Liver (tissue), 9 donors: ENCODE data around the gene IGSF3. TPM values are rescaled to one million over a fixed set of nuclear protein-coding genes. Genes with fewer than 3 reads are reported as not detected.

Experiments used
- DNase-seq: peaks from one replicate; pipeline ENCODE4 v3.0.0-alpha.2; 2017; ENCODE audit warnings: low spot score
- H3K27ac ChIP-seq, 2 donors: one replicate each; pipeline ENCODE4 v1.7.0; 2013; ENCODE audit warnings: inconsistent platforms in 2 of 2, low read length in 2 of 2, control low read depth in 1 of 2, low read depth in 1 of 2, mild to moderate bottlenecking in 1 of 2
- H3K27me3 ChIP-seq, 4 donors: one replicate each; pipeline versions ENCODE4 v1.6.1 to v1.7.0; 2013; ENCODE audit warnings: low read length in 3 of 4, inconsistent platforms in 1 of 4, mild to moderate bottlenecking in 1 of 4, moderate library complexity in 1 of 4; ENCODE audit not compliant: control insufficient read depth in 4 of 4, insufficient read depth in 4 of 4
- H3K36me3 ChIP-seq, 4 donors: one replicate each; pipeline versions ENCODE4 v1.6.1 to v1.7.0; 2013; ENCODE audit warnings: low read length in 3 of 4, mild to moderate bottlenecking in 3 of 4, low read depth in 1 of 4, moderate library complexity in 1 of 4; ENCODE audit not compliant: control insufficient read depth in 4 of 4, insufficient read depth in 3 of 4
- H3K4me1 ChIP-seq, 4 donors: one replicate each; pipeline versions ENCODE4 v1.6.1 to v1.7.0; 2013; ENCODE audit warnings: low read length in 3 of 4, mild to moderate bottlenecking in 3 of 4, moderate library complexity in 1 of 4; ENCODE audit not compliant: control insufficient read depth in 4 of 4, insufficient read depth in 4 of 4
- H3K4me3 ChIP-seq, 3 donors: one replicate each; pipeline versions ENCODE4 v1.6.1 to v1.7.0; 2013; ENCODE audit warnings: low read length in 3 of 3, control low read depth in 1 of 3, low read depth in 1 of 3, mild to moderate bottlenecking in 1 of 3
- H3K9ac ChIP-seq, 2 donors: one replicate each; pipeline ENCODE4 v1.7.0; 2013; ENCODE audit warnings: low read length in 2 of 2, mild to moderate bottlenecking in 2 of 2, moderate library complexity in 2 of 2, control low read depth in 1 of 2, low read depth in 1 of 2
- H3K9me3 ChIP-seq, 4 donors: one replicate each; pipeline versions ENCODE4 v1.6.1 to v1.7.0; 2013; ENCODE audit warnings: low read length in 3 of 4; ENCODE audit not compliant: control insufficient read depth in 4 of 4
- EGR1 ChIP-seq, 2 donors: IDR thresholded peaks; 2 replicates each; pipeline ENCODE4 v1.6.1; 2016 to 2018; ENCODE audit warnings: antibody characterized with exemption in 2 of 2, low read depth in 2 of 2
- FOXA1 ChIP-seq: IDR thresholded peaks from 2 replicates; pipeline ENCODE4 v1.6.1; 2016; ENCODE audit warnings: antibody characterized with exemption
- GABPA ChIP-seq, 2 donors: IDR thresholded peaks in 1 of 2; conservative IDR thresholded peaks in 1 of 2; 2 replicates each; pipeline ENCODE4 v1.6.1; 2016; ENCODE audit warnings: antibody characterized with exemption in 2 of 2, mild to moderate bottlenecking in 1 of 2, moderate library complexity in 1 of 2
- HNF4A ChIP-seq, 2 donors: conservative IDR thresholded peaks; 2 replicates each; pipeline ENCODE4 v1.6.1; 2016; ENCODE audit warnings: antibody characterized with exemption in 2 of 2, mild to moderate bottlenecking in 2 of 2
- JUND ChIP-seq, 2 donors: IDR thresholded peaks; 2 replicates each; pipeline ENCODE4 v1.6.1; 2016; ENCODE audit warnings: antibody characterized with exemption in 2 of 2
- MAX ChIP-seq: IDR thresholded peaks from 2 replicates; pipeline ENCODE4 v1.6.1; 2016; ENCODE audit warnings: antibody characterized with exemption
- NR2F2 ChIP-seq: IDR thresholded peaks from 2 replicates; pipeline ENCODE4 v1.6.1; 2016; ENCODE audit warnings: antibody characterized with exemption
- RAD21 ChIP-seq, 2 donors: IDR thresholded peaks; 2 replicates each; pipeline ENCODE4 v1.6.1; 2016; ENCODE audit warnings: antibody characterized with exemption in 2 of 2, mild to moderate bottlenecking in 2 of 2
- REST ChIP-seq: IDR thresholded peaks from 2 replicates; pipeline ENCODE4 v1.6.1; 2016; ENCODE audit warnings: antibody characterized with exemption, mild to moderate bottlenecking
- RXRA ChIP-seq, 2 donors: IDR thresholded peaks; 2 replicates each; pipeline ENCODE4 v1.6.1; 2017 to 2018; ENCODE audit warnings: antibody characterized with exemption in 2 of 2, mild to moderate bottlenecking in 1 of 2
- SP1 ChIP-seq: IDR thresholded peaks from 2 replicates; pipeline ENCODE4 v1.6.1; 2018; ENCODE audit warnings: antibody characterized with exemption, mild to moderate bottlenecking
- TAF1 ChIP-seq: conservative IDR thresholded peaks from 2 replicates; pipeline ENCODE4 v1.6.1; 2016; ENCODE audit warnings: antibody characterized with exemption, mild to moderate bottlenecking
- YY1 ChIP-seq: IDR thresholded peaks from 2 replicates; pipeline ENCODE4 v1.6.1; 2016; ENCODE audit warnings: antibody characterized with exemption, mild to moderate bottlenecking
- WGBS: extraction: QIAGEN DNeasy Blood & Tissue Kit; methylation state at CpG from one replicate; pipeline ENCODE4 v1.1.7; 2013; 5-methylcytosine and 5-hydroxymethylcytosine counted together
- polyA plus RNA-seq, 2 donors: library from polyadenylated mRNA; stranded (reverse) in 1 of 2; unstranded in 1 of 2; fragments of 200-250 nt in 1 of 2; fragments of >200 nt in 1 of 2; fragmentation: Nextera tagmentation in 1 of 2; extraction: Ambion mirVana in 1 of 2; gene quantifications; one replicate each; pipeline versions ENCODE4 v1.2.1 to v1.2.3, GENCODE V29; 2013 to 2015
- total RNA-seq, 2 donors: library from RNA; depleted of rRNA; stranded (reverse); fragments of >200 nt; gene quantifications; one replicate each; pipeline ENCODE4 v1.2.3, GENCODE V29; 2014
- TF ChIP-seq, protein P1 (sequence below): IDR thresholded peaks from 2 replicates; pipeline ENCODE4 v1.6.1; 2016; ENCODE audit warnings: antibody characterized with exemption
- TF ChIP-seq, protein P2 (sequence below): IDR thresholded peaks from 2 replicates; pipeline ENCODE4 v1.6.1; 2016; ENCODE audit warnings: antibody characterized with exemption
- TF ChIP-seq, protein P3 (sequence below): fragments of 150-350 bp; IDR thresholded peaks from 2 replicates; pipeline ENCODE4 v1.5.1; 2017; ENCODE audit warnings: improper control_type of control experiment, low read depth, low read length; ENCODE audit not compliant: missing input control
- donor health status: healthy.
- donor health status: healthy.
- donor health status: healthy.
- donor health status: healthy.
- donor health status: healthy.

The IGSF3 gene
- total and polyA plus RNA-seq, 4 donors, result 0.14 to 5.4 (median 0.68) TPM

DNA sequence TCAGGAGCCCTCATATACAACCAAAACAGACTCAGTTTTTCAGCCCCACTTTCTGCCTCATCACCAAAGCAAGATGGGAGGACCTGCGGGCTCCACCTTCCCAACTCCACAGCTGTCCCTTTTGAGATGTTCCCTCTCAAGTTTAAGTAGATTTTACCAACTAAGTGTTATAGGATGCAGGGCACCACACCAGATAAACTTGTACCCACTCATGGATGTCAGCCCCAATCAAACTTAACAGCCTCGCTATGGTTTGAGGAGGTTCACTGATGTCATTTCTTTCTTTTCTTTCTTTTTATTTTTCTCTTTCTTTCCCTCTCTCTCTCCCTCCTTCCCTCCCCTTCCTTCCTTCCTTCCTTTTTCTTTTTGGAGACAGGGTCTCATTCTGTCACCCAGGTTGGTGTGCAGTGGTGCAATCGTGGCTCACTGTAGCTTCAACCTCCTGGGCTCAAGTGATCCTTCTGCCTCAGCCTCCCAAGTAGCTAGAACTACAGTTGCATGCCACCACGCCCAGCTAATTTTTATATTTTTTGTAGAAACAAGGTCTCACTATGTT lies 110.1 kb downstream of the IGSF3 start:
- TF ChIP-seq EGR1 (IDR thresholded peaks at IDR 0.05; ENCODE audit: low read depth in 2 of 2) (no peak), GABPA (IDR thresholded peaks at IDR 0.05 in 1 of 2, conservative IDR thresholded peaks at IDR 0.05 in 1 of 2) (no peak), TAF1 (no peak), NR2F2 (no peak), REST (no peak), RXRA (IDR thresholded peaks at IDR 0.05) (no peak), FOXA1 (no peak), JUND (IDR thresholded peaks at IDR 0.05) (no peak), RAD21 (IDR thresholded peaks at IDR 0.05) (no peak), SP1 (no peak), MAX (no peak)
- TF ChIP-seq, protein P1, sequence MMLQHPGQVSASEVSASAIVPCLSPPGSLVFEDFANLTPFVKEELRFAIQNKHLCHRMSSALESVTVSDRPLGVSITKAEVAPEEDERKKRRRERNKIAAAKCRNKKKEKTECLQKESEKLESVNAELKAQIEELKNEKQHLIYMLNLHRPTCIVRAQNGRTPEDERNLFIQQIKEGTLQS, result no peak
- TF ChIP-seq, protein P2, sequence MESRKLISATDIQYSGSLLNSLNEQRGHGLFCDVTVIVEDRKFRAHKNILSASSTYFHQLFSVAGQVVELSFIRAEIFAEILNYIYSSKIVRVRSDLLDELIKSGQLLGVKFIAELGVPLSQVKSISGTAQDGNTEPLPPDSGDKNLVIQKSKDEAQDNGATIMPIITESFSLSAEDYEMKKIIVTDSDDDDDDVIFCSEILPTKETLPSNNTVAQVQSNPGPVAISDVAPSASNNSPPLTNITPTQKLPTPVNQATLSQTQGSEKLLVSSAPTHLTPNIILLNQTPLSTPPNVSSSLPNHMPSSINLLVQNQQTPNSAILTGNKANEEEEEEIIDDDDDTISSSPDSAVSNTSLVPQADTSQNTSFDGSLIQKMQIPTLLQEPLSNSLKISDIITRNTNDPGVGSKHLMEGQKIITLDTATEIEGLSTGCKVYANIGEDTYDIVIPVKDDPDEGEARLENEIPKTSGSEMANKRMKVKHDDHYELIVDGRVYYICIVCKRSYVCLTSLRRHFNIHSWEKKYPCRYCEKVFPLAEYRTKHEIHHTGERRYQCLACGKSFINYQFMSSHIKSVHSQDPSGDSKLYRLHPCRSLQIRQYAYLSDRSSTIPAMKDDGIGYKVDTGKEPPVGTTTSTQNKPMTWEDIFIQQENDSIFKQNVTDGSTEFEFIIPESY, result no peak
- Histone ChIP-seq H3K4me1 (peaks cover 0 to 6% (median 0%) of the 10 kb centered on the region in 4 donors), H3K36me3 (no peaks in the 10 kb centered on the region), H3K4me3 (no peak overlapping the region), H3K27me3 (no peaks in the 10 kb centered on the region), H3K9ac (no peak overlapping the region), H3K9me3 (no peaks in the 10 kb centered on the region), H3K27ac (no peak overlapping the region)
- WGBS, result 89% methylated on average over 4 of the region's 4 CpGs
- no peak for DNase-seq

GRCh38 chr1:116556289-116557006 lies 111.1 kb downstream of the IGSF3 start:
- no peak for DNase-seq
- no peak overlapping the region for H3K9ac ChIP-seq
- H3K27me3 ChIP-seq, result no peaks in the 10 kb centered on the region
- H3K4me1 ChIP-seq, result peaks cover 0 to 1% (median 0%) of the 10 kb centered on the region in 4 donors
- H3K9me3 ChIP-seq, result no peaks in the 10 kb centered on the region
- TF ChIP-seq YY1 (no peak), MAX (no peak), TAF1 (no peak), JUND (IDR thresholded peaks at IDR 0.05) (no peak), RXRA (IDR thresholded peaks at IDR 0.05) (no peak), SP1 (no peak), RAD21 (IDR thresholded peaks at IDR 0.05) (no peak), HNF4A (conservative IDR thresholded peaks at IDR 0.05) (no peak)
- TF ChIP-seq, protein P3, sequence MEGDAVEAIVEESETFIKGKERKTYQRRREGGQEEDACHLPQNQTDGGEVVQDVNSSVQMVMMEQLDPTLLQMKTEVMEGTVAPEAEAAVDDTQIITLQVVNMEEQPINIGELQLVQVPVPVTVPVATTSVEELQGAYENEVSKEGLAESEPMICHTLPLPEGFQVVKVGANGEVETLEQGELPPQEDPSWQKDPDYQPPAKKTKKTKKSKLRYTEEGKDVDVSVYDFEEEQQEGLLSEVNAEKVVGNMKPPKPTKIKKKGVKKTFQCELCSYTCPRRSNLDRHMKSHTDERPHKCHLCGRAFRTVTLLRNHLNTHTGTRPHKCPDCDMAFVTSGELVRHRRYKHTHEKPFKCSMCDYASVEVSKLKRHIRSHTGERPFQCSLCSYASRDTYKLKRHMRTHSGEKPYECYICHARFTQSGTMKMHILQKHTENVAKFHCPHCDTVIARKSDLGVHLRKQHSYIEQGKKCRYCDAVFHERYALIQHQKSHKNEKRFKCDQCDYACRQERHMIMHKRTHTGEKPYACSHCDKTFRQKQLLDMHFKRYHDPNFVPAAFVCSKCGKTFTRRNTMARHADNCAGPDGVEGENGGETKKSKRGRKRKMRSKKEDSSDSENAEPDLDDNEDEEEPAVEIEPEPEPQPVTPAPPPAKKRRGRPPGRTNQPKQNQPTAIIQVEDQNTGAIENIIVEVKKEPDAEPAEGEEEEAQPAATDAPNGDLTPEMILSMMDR, result no peak
- TF ChIP-seq, protein P1, result no peak
- no peaks in the 10 kb centered on the region for H3K36me3 ChIP-seq
- no peak overlapping the region for H3K4me3 ChIP-seq
- no peak overlapping the region for H3K27ac ChIP-seq
- 78% methylated on average over 6 of the region's 6 CpGs for WGBS
